ENCODE data around the gene RANBP3L. TPM values are rescaled to one million over a fixed set of nuclear protein-coding genes. Genes with fewer than 3 reads are reported as not detected.

The RANBP3L gene
- total and polyA plus RNA-seq, 4 donors, result 0.33 to 9.2 (median 2.1) TPM

- H3K9ac ChIP-seq (ENCODE audit: low read depth in 1 of 2, low read length in 2 of 2), result peak overlapping the region; percentile 72 to 87
- no peak for DNase-seq (ENCODE audit: low spot score)
- no peaks in the 10 kb centered on the region for H3K27me3 ChIP-seq (ENCODE audit: control insufficient read depth in 4 of 4, insufficient read depth in 4 of 4, low read length in 3 of 4)
- H3K9me3 ChIP-seq (ENCODE audit: control insufficient read depth in 4 of 4, low read length in 3 of 4), result no peaks in the 10 kb centered on the region
- TF ChIP-seq CTCF (IDR thresholded peaks at IDR 0.05; ENCODE audit: low read depth, low read length, missing input control) (no peak), HNF4G (IDR thresholded peaks at IDR 0.05) (no peak), TAF1 (conservative IDR thresholded peaks at IDR 0.05) (no peak), ATF3 (IDR thresholded peaks at IDR 0.05) (no peak), YY1 (IDR thresholded peaks at IDR 0.05) (peak; percentile 16)
- 41% methylated on average over 3 of the region's 3 CpGs for WGBS
- peak overlapping the region in 2 of 3 donors; percentile 61 to 80 for H3K4me3 ChIP-seq (ENCODE audit: low read depth in 1 of 3, low read length in 3 of 3)
- H3K36me3 ChIP-seq (ENCODE audit: control insufficient read depth in 4 of 4, insufficient read depth in 3 of 4, low read depth in 1 of 4, low read length in 3 of 4), result no peaks in the 10 kb centered on the region
- peak overlapping the region; percentile 78 to 91 for H3K27ac ChIP-seq (ENCODE audit: low read depth in 1 of 2, low read length in 2 of 2)
- peaks cover 10 to 46% (median 21%) of the 10 kb centered on the region in 4 donors for H3K4me1 ChIP-seq (ENCODE audit: control insufficient read depth in 4 of 4, insufficient read depth in 4 of 4, low read length in 3 of 4)
These were observed 1.3 kb downstream of the RANBP3L start for GRCh38 chr5:36300191-36300926.

- H3K4me3 ChIP-seq (ENCODE audit: low read depth in 1 of 3, low read length in 3 of 3), result no peak overlapping the region
These were observed 3.1 kb downstream of the RANBP3L start for GRCh38 chr5:36298552-36298951.

GRCh38 chr5:36297653-36298052 lies 4.0 kb downstream of the RANBP3L start:
- Histone ChIP-seq H3K27ac (ENCODE audit: low read depth in 1 of 2, low read length in 2 of 2) (no peak overlapping the region), H3K4me1 (ENCODE audit: control insufficient read depth in 4 of 4, insufficient read depth in 4 of 4, low read length in 3 of 4) (peaks cover 7 to 34% (median 14%) of the 10 kb centered on the region in 4 donors), H3K4me3 (ENCODE audit: low read depth in 1 of 3, low read length in 3 of 3) (no peak overlapping the region), H3K9me3 (ENCODE audit: control insufficient read depth in 4 of 4, low read length in 3 of 4) (no peaks in the 10 kb centered on the region), H3K36me3 (ENCODE audit: control insufficient read depth in 4 of 4, insufficient read depth in 3 of 4, low read depth in 1 of 4, low read length in 3 of 4) (no peaks in the 10 kb centered on the region), H3K27me3 (ENCODE audit: control insufficient read depth in 4 of 4, insufficient read depth in 4 of 4, low read length in 3 of 4) (no peaks in the 10 kb centered on the region), H3K9ac (ENCODE audit: low read depth in 1 of 2, low read length in 2 of 2) (no peak overlapping the region)
- no peak for DNase-seq (ENCODE audit: low spot score)
- TF ChIP-seq ATF3 (IDR thresholded peaks at IDR 0.05) (no peak), RAD21 (IDR thresholded peaks at IDR 0.05) (no peak), HNF4A (conservative IDR thresholded peaks at IDR 0.05) (peak in 1 of 2 donors; percentile 10)
- WGBS, result 75% methylated on average over 3 of the region's 3 CpGs

More at GRCh38 chr5:36298552-36298951, 3.1 kb downstream of the RANBP3L start:
- H3K36me3 ChIP-seq (ENCODE audit: control insufficient read depth in 4 of 4, insufficient read depth in 3 of 4, low read depth in 1 of 4, low read length in 3 of 4), result no peaks in the 10 kb centered on the region
- no peaks in the 10 kb centered on the region for H3K9me3 ChIP-seq (ENCODE audit: control insufficient read depth in 4 of 4, low read length in 3 of 4)
- H3K27me3 ChIP-seq (ENCODE audit: control insufficient read depth in 4 of 4, insufficient read depth in 4 of 4, low read length in 3 of 4), result no peaks in the 10 kb centered on the region
- H3K9ac ChIP-seq (ENCODE audit: low read depth in 1 of 2, low read length in 2 of 2), result no peak overlapping the region
- H3K4me1 ChIP-seq (ENCODE audit: control insufficient read depth in 4 of 4, insufficient read depth in 4 of 4, low read length in 3 of 4), result peaks cover 7 to 37% (median 16%) of the 10 kb centered on the region in 4 donors
- DNase-seq (ENCODE audit: low spot score), result no peak
- TF ChIP-seq FOXA1 (IDR thresholded peaks at IDR 0.05) (no peak), FOXA2 (IDR thresholded peaks at IDR 0.05) (no peak), HNF4G (IDR thresholded peaks at IDR 0.05) (no peak), RAD21 (IDR thresholded peaks at IDR 0.05) (peak in 1 of 2 donors; percentile 3)
- no peak overlapping the region for H3K27ac ChIP-seq (ENCODE audit: low read depth in 1 of 2, low read length in 2 of 2)

All from liver (tissue), 9 donors.